Natural killer cell (primary cell): ENCODE results near the gene RPL19. TPM values are rescaled to one million over a fixed set of nuclear protein-coding genes. Genes with fewer than 3 reads are reported as not detected.

Experiments used
- ATAC-seq, 3 donors: fragments of 150-1000 bp in 2 of 3; fragments of 200-7000 bp in 1 of 3; cut with Tn5 transposase; 1 replicate in 1 of 3; 2 replicates in 2 of 3; pipeline ENCODE4 v1.10.0; 2021; ENCODE audit warnings: mild to moderate bottlenecking in 2 of 3, moderate library complexity in 2 of 3
- DNase-seq, 2 donors: peaks; one replicate each; pipeline versions ENCODE4 v3.0.0 to v3.0.0-alpha.2; 2013 to 2021; ENCODE audit warnings: mixed read lengths in 1 of 2
- H3K27ac ChIP-seq: one replicate; pipeline ENCODE4 v1.5.1; 2013; ENCODE audit warnings: mild to moderate bottlenecking, low read length
- H3K27me3 ChIP-seq: one replicate; pipeline ENCODE4 v1.6.1; 2013; ENCODE audit warnings: low read length; ENCODE audit not compliant: control insufficient read depth, insufficient read depth
- H3K36me3 ChIP-seq: one replicate; pipeline ENCODE4 v1.6.1; 2013; ENCODE audit warnings: low read length; ENCODE audit not compliant: control insufficient read depth, insufficient read depth
- H3K4me1 ChIP-seq: one replicate; pipeline ENCODE4 v1.6.1; 2013; ENCODE audit warnings: low read length; ENCODE audit not compliant: control insufficient read depth, insufficient read depth
- H3K4me3 ChIP-seq: one replicate; pipeline ENCODE4 v1.5.1; 2013; ENCODE audit warnings: low read length
- H3K9me3 ChIP-seq: one replicate; pipeline ENCODE4 v1.6.1; 2013; ENCODE audit warnings: low read length; ENCODE audit not compliant: control insufficient read depth, insufficient read depth
- H3K27ac Mint-ChIP-seq, 2 donors: one replicate each; pipeline ENCODE4 v1.8.0; 2022; ENCODE audit warnings: mild to moderate bottlenecking in 2 of 2, mixed read lengths in 2 of 2, moderate library complexity in 1 of 2
- H3K27me3 Mint-ChIP-seq, 2 donors: one replicate each; pipeline ENCODE4 v1.8.0; 2022; ENCODE audit warnings: low read depth in 2 of 2, mixed read lengths in 2 of 2
- H3K36me3 Mint-ChIP-seq: one replicate; pipeline ENCODE4 v1.8.0; 2022; ENCODE audit warnings: mixed read lengths
- H3K4me1 Mint-ChIP-seq, 2 donors: one replicate each; pipeline ENCODE4 v1.8.0; 2022; ENCODE audit warnings: mixed read lengths in 2 of 2
- H3K4me3 Mint-ChIP-seq: one replicate; pipeline ENCODE4 v1.8.0; 2022; ENCODE audit warnings: mild to moderate bottlenecking, moderate library complexity, mixed read lengths
- H3K9me3 Mint-ChIP-seq, 2 donors: one replicate each; pipeline ENCODE4 v1.8.0; 2022; ENCODE audit warnings: mixed read lengths in 2 of 2
- CTCF ChIP-seq: fragments of 200-600 bp; IDR thresholded peaks from one replicate; pipeline ENCODE4 v1.8.0; 2022; ENCODE audit warnings: antibody characterized with exemption
- WGBS: methylation state at CpG from one replicate; pipeline ENCODE4 v1.1.7; 2013; ENCODE audit warnings: missing lambda C conversion rate; ENCODE audit not compliant: insufficient coverage; 5-methylcytosine and 5-hydroxymethylcytosine counted together
- intact Hi-C: fragments of 100-400 bp; cut with micrococcal nuclease; formaldehyde crosslinking; loops from one replicate; pipeline ENCODE4 v1.14.2; 2022
- total RNA-seq, 4 donors: library from RNA; stranded (reverse); fragments of 120-200 nt in 1 of 4; gene quantifications; one replicate each; pipeline versions ENCODE4 v1.2.3 to v1.2.4, GENCODE V29; 2013 to 2022

Gene RPL19
- total RNA-seq, 3 donors from 2014 or later (not counting 1 experiment from before 2014, with no cell fraction given): 1,182 to 1,484 (median 1,482) TPM

DNA sequence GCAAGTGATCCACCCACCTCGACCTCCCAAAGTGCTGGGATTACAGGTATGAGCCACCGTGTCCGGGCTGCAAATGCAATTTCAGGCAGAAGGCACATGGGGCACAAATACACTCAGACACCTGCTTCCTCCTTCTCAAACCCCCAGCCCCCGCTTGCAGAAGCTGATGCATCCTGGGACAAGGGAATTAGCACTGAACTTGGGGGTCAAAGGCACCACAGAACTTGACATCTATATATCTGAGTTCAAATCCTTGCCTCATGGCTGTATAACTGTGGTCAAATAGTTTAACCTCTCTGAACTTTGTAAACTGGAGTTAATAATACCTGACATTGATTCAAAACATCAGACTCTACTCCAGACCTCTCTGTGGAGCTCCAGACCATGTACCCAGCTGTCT is 30.0 kb upstream of the RPL19 start:
- Mint-ChIP-seq H3K27ac (no peak overlapping the region), H3K27me3 (no peaks in the 10 kb centered on the region), H3K4me3 (no peak overlapping the region), H3K36me3 (no peaks in the 10 kb centered on the region), H3K4me1 (peaks cover 18 to 37% of the 10 kb centered on the region in 2 donors), H3K9me3 (no peaks in the 10 kb centered on the region)
- TF ChIP-seq CTCF: no peak
- Histone ChIP-seq H3K27me3 (no peaks in the 10 kb centered on the region), H3K4me1 (peaks cover 38% of the 10 kb centered on the region), H3K27ac (no peak overlapping the region), H3K4me3 (no peak overlapping the region), H3K9me3 (no peaks in the 10 kb centered on the region), H3K36me3 (no peaks in the 10 kb centered on the region)
- WGBS: 36% methylated on average over 4 of the region's 4 CpGs
- DNase-seq (no peak), ATAC-seq (no peak)
- intact Hi-C loops: no loop called here

- no peaks in the 10 kb centered on the region for H3K9me3 Mint-ChIP-seq
- H3K4me3 ChIP-seq: no peak overlapping the region
- intact Hi-C loops: no loop called here
- H3K4me1 Mint-ChIP-seq: peaks cover 17 to 36% of the 10 kb centered on the region in 2 donors
- peaks cover 35% of the 10 kb centered on the region for H3K4me1 ChIP-seq
- ATAC-seq (no peak), DNase-seq (no peak)
- H3K27me3 Mint-ChIP-seq: no peaks in the 10 kb centered on the region
- WGBS: 66% methylated on average over 6 of the region's 6 CpGs
- TF ChIP-seq CTCF: no peak
- H3K4me3 Mint-ChIP-seq: no peak overlapping the region
- H3K9me3 ChIP-seq: no peaks in the 10 kb centered on the region
- H3K36me3 ChIP-seq: peaks cover 4% of the 10 kb centered on the region
- no peak overlapping the region for H3K27ac ChIP-seq
- no peak overlapping the region for H3K27ac Mint-ChIP-seq
- no peaks in the 10 kb centered on the region for H3K36me3 Mint-ChIP-seq
- H3K27me3 ChIP-seq: no peaks in the 10 kb centered on the region
Observed at GRCh38 chr17:39170558-39170957, 29.5 kb upstream of the RPL19 start.

- no peaks in the 10 kb centered on the region for H3K27me3 Mint-ChIP-seq
- no peaks in the 10 kb centered on the region for H3K27me3 ChIP-seq
- intact Hi-C loops: no loop called here
- DNase-seq (no peak), ATAC-seq (no peak)
- no peaks in the 10 kb centered on the region for H3K36me3 Mint-ChIP-seq
- H3K27ac Mint-ChIP-seq: no peak overlapping the region
- H3K9me3 Mint-ChIP-seq: no peaks in the 10 kb centered on the region
- H3K4me1 Mint-ChIP-seq: peaks cover 7 to 24% of the 10 kb centered on the region in 2 donors
- H3K4me3 Mint-ChIP-seq: no peak overlapping the region
- 90% methylated on average over 5 of the region's 5 CpGs for WGBS
- no peaks in the 10 kb centered on the region for H3K9me3 ChIP-seq
- TF ChIP-seq CTCF: no peak
- H3K36me3 ChIP-seq: peaks cover 13% of the 10 kb centered on the region
- peaks cover 22% of the 10 kb centered on the region for H3K4me1 ChIP-seq
- no peak overlapping the region for H3K4me3 ChIP-seq
- no peak overlapping the region for H3K27ac ChIP-seq
Observed at GRCh38 chr17:39171933-39172332, 28.1 kb upstream of the RPL19 start.

DNA sequence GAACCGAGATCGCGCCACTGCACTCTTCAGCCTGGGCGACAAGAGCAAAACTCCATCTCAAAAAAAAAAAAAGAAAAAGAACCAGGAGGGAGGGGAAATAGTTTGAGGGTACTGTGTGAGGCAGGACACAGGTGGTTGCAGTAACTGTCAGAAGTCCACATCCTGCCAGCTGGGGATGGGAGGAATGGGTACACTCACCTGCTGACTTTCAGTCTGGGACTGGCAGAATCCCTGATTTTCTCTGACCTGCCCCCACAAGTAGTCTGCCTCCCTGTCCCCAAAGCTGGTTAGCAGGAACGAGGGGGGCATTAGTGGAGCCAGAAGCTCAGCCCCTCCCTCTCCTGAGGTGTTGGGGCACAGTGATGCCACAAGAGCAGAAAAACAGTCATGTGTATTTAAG is 27.0 kb upstream of the RPL19 start:
- ATAC-seq (no peak), DNase-seq (no peak)
- intact Hi-C loops: no loop called here
- peaks cover 0 to 15% of the 10 kb centered on the region in 2 donors for H3K4me1 Mint-ChIP-seq
- Histone ChIP-seq H3K36me3 (peaks cover 24% of the 10 kb centered on the region), H3K27ac (no peak overlapping the region), H3K9me3 (no peaks in the 10 kb centered on the region), H3K4me3 (no peak overlapping the region), H3K4me1 (peaks cover 10% of the 10 kb centered on the region), H3K27me3 (no peaks in the 10 kb centered on the region)
- no peaks in the 10 kb centered on the region for H3K27me3 Mint-ChIP-seq
- no peak for TF ChIP-seq CTCF
- no peak overlapping the region for H3K4me3 Mint-ChIP-seq
- no peaks in the 10 kb centered on the region for H3K36me3 Mint-ChIP-seq
- H3K9me3 Mint-ChIP-seq: no peaks in the 10 kb centered on the region
- WGBS: 29% methylated on average over 2 of the region's 5 CpGs
- no peak overlapping the region for H3K27ac Mint-ChIP-seq
